Frontal cortex (tissue), 4 donors: Measurements from ENCODE around the gene LRRK1. TPM values are rescaled to one million over a fixed set of nuclear protein-coding genes. Genes with fewer than 3 reads are reported as not detected.
"Not testable (repeated sequence)": the region's sequence is repeated elsewhere in the genome, so short reads cannot be mapped to it uniquely, and the experiment has no call there.

Experiments used
- DNase-seq, 2 donors: peaks; one replicate each; pipeline ENCODE4 v3.0.0; 2012; ENCODE audit warnings: low spot score in 2 of 2
- FAIRE-seq: peaks from 2 replicates; lab custom pipeline; 2012; peaks lifted over from hg19 to GRCh38; lab: Jason Lieb, UNC
- total RNA-seq: library from RNA; depleted of rRNA; stranded (reverse); fragments of >200 nt; gene quantifications from one replicate; pipeline ENCODE4 v1.2.3, GENCODE V29; 2014
- donor health status: control.
- donor health status: control.
- donor health status: control.

LRRK1 gene
- total RNA-seq, 1 donor from 2014 or later = 0.82 TPM

DNA sequence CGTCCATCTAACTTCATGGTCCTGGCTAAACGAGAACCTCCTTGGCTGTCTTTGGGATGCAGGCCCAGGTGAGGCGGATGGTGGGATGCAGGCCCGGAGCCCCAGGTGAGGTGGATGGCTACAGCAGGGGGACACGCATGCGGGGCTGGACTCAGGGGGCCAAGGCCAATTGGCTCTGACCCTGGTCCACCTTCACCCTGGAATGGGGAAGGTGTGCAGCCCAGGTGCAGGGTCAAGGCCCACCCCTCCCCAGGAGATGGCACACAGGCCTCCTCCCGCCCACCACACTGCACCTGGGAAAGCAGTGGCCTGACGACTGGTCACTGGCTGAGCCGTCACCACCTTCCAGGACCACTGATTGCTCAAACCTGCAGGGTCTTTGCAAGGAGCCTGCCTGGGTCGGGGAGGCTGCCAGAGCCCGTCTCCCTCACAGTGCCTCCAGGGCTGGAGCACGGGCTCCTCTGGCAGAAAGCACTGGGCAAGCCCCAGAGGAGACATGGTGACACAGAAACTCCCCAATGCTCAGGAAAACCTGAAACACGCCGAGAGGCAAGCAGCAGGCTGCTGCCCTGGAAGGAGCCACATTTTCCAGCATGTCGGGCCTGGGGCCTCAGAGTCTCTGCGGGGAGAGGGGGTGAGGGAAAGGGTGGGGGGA lies 159.6 kb downstream of the LRRK1 start:
- FAIRE-seq (no peak), DNase-seq (no peak)

DNA sequence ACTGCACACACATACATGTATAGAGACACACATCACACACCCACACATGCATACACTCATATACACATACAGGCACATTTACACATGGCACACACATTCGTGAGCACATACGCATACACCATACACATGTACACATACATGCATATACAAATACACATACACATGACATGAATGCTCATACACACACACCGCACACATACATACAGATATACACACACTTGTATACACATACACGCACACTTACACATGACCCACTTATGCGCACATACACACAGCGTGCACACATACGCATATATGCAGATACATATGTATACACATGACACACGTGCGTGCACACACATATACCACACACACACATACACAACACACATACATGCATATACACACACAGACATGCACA lies 162.7 kb downstream of the LRRK1 start:
- DNase-seq (no peak), FAIRE-seq (no peak)

DNA sequence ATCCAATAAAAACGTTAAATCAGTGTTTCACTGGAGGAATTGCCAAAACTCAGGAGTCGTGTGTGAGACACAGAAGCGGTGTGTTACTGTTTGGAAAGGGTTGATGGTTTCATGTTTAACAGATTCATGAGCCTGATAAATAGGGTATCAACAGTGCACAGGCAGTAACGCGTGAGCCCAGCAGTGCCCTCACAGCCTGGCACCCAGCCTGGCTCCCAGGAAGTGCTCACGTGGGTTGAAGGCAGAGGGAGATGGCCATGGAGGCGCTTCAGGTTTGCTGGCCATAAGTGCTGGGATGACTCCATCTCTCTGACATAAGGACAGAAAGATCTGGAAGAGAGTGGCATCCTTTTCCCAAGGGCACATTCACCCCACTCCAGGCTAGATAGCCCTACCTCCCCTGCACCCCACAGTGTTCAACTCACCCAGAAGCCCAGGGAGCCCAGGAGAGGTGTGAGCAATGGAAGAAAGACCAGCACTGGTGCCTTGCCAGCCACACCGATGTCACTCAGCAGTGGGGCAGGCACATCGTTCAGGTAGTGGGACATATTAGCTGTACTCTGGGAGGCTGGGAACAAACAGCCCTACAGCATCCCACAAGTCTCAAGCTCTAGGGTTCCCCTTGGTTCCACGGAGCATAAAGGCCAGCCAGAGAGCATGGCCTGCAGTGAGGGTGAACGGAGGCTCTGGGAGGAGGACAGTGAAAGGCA lies 164.3 kb downstream of the LRRK1 start:
- FAIRE-seq = no peak
- DNase-seq = no peak

DNA sequence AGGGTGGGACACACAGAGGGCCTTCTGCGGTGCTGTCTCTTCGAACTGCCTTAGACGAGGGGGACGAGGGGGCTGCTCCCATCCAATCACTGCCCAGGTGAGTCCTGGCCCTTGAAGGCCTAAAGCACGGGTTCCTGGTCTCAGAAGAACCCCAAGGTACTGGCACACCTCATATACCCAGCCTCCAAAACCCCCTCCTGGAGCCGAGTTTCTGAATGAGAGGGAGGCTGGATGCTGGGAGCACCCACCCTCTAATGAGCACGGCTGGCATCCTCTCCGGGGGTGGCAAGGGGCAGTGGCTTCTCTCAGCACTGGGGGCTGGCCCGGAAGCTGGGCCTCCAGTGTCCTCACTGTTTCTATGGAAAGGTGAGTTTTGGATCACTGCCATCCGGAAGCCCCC lies 165.6 kb downstream of the LRRK1 start:
- no peak for FAIRE-seq

DNA sequence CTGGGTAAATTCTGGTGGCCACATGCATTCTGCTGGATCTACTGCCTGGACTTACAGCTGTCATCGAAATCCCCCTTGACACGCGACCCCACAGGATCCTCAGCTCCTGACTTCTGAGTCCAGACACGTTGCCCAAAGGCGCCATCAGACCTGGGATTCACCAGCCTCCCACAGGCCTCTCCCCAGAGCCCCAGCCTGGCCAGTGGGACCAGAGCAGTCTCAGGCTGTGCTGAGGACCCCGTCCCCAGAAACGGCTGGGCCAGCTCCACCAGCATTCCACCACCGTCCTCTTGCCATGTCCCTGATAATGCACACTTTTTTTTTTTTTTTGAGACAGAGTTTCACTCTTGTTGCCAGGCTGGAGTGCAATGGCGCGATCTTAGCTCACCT lies 166.1 kb downstream of the LRRK1 start:
- DNase-seq = no peak

More for the DNA sequence above, 165.6 kb downstream of the LRRK1 start:
- no peak for DNase-seq

DNA sequence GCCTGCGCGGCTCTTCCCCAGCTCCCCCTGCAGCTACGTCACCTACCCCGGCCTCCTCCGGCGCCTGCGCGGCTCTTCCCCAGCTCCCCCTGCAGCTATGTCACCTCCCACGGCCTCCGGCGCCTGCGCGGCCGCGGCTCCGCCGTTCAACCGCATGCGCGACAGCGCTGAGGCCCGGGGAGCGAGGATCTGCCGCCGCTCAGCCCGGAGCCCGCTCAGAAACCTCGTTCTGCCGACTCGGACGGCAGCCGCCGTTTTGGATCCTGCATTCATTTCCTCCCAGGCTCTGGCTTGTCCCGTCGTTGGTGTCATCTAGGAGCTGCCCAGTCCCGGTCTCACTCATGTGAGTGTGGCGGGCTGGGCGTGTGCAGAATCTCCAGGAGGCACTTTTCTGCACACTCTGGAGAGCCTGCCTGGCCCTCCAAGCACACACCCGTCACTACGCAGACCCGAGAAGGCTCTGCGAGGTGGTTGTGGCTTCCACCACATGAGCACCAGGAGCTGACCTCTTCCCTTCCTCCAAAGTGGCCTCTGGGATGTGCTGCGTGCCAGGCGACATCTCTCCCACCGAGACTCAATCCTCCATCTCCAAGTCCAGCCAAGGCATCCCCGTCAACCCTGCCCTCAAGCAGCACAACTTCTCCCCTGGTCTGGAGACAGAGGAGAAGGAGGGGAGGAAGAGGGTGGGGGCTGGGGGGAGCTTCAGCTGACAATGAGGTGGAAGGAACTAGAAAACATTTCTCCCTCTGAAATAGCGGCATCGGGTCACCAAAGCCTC lies 167.4 kb downstream of the LRRK1 start:
- DNase-seq (no peak), FAIRE-seq (no peak)

More for the DNA sequence above, 166.1 kb downstream of the LRRK1 start:
- FAIRE-seq = no peak

DNA sequence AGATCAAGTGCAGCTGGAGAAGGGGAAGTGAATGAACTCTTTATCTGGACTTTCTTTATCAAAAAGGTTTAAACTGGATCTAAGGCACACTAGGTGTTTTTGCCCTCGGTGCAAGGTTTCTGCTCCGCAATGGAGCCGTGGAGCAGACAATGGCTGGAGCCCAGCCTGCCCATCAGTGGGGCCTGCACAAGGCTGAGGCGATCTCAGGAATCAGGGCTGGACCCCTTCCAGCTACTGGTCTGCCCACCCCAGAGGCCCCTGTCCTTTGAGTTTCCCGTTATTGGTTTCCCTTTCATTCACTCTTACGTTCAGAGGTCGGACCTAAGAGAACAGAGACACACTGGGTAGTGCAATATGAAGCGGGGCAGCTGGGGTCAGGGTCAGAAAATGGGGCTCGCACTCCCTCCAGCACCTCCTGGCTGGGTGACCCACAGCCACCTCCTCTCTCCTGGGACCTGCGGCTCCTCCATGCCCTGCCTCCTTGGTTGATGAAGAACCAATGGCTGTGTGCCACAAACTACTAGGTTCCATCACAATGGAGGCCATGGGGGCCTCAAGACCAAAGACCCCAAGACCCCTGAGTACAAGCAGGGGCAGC lies 168.1 kb downstream of the LRRK1 start:
- FAIRE-seq (no peak), DNase-seq (no peak)

DNA sequence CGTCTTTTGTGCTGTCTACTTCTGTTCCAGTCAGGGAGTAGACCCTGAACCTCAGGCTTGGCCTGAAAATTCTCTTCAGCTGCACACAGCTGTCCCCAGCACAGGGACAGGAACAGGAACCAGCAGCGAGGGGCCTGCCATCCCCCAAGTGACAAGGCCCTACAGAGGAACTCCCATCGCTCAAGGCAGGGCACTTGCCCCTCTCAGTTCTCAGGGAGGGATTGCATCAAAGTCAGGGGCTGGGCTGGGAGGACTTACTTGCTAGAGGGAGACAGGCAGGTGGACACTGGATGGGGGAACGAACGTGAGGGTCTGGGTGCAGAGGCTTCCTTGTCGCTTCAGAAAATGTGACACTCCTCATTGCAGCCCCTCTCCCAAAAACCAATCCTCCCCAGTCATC lies 169.1 kb downstream of the LRRK1 start:
- FAIRE-seq = no peak
- no peak for DNase-seq

DNA sequence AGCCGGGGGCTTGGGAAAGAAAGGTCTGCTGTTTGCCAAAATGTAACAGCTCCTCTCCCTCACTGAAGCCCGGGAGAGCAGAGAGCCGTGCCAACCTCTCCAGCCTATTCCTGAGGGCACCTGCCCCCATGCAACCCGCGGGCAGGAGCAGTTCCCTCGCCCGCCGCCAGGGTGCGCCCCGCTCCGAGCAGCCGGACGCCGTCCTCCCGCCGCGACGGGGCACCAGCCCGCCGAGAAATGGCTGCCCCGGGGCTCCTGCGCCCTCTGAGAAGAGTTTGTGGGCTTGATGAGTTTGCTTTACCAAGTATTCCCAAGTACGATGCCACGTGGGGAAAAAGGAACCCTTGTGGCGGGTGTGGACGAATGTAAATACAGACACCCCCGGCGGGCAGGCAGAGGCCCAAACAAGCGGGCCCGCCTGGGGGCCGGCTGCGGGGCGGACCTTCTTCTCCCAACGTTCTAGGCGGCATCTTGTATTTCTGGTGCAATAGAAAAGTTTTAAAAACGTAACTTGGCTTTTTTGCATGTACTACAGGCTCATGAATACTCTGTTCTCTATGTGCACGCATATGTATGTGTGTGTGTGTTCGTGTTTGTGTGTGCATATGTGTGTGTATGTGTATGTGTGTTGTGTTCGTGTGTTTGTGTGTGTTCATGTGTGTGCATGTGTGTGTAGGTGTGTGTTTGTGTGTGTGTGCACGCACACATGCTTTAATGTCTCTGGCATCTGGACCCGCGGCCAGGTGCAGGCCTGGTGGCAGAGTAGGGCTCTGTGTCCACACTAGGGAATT lies 169.8 kb downstream of the LRRK1 start:
- FAIRE-seq (no peak), DNase-seq (peak; percentile 67 to 75)

DNA sequence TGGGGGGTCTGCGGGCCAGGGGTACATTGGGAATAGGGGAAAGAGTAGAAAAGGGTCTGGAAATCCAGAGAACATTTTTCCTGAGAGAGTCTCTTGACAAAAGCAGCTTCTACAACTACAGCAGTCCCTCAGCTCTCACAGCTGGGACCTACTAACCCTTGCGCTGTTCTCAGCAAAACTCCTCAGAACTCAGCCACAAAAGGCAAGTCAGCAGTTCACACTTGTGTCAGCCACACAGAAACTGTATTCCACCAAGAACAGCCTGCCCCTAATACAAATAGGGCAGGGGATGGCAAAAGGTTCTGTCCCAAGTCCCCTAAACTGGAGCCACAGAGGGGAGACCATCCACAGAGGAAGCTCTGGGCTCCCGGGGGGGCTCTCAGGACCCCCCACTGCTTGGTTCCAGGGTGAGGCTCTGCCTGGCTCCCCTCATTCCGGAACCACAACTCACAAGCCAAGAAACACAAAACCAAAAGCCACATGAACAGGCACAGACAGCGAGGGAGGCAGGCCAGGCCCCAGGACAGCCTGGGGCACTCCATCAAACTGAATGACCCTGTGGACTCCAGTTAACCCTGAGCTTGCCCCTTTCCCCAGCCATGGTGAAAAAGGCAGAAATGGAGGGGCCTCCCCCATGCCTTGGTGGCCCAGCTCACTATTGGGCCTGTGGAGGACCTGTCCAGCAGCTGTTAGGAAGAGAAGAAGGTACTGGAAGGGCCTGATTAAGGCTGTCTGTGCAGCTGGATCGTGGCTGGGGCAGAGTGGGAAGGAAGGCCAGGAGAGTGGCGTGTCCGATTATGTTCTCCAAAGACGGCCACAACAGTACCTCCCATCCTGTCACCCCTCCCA lies 170.6 kb downstream of the LRRK1 start:
- no peak for FAIRE-seq
- no peak for DNase-seq

DNA sequence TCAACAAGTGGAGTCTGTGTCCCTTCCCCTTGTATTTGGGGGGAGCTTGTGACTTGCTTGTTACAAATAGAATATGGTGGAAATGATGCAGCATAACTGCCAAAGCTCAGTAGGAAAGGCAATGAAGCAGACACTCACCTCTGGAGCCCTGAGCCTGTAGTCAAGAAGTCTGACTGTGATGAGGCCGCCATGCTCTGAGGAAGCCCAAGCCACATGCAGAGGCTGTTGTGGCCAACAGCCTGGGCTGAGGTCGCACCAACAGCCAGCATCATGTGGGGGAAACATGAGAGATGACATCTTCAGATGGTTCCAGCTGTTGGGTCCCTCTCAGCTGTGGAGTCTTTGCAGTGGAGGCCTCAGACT lies 171.3 kb downstream of the LRRK1 start:
- no peak for FAIRE-seq
- no peak for DNase-seq

DNA sequence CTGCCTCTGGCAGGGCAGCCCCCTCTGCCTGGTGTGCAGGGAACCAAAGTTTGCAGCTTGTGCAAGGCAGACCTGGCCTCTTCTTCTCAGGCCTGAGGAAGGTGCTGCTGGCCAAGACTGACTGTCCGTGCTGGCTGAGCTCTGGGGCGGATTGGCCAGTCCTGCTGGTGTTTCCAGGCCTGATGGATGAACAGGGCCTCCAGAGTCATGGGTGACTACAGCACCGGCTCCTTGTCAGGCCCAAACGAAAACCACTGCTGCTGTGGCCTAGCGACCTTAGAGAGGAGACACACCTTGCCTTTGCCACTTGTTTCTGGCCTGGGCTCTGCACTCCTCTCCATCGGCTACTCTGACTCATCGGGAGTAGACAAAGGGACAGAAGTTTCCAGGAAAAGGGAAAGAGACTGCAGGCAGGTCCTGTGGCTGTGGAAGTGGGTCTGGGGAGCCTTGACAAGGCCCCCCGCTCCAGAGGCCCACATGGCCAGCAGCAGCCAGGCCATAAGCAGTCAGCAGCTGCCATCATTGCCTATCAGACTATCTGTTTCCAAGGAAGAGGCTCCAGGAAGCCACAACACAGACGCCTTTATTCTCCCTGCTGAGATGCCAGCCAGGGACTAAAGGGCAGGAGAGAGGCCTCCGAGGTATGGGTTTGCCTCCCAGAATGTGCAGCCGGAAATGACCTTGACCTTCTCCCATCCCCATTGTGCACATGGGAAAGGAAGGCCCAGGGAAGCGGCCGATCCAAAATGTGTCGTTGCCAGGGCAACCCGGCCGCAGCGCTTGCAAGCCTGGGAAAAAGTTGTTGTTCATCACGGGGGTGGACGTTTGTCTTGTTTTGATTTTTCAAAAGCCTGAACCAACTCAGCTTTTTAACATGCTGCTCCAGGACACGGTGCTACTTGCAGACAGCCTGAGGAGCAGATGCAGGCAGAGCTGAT lies 172.2 kb downstream of the LRRK1 start:
- DNase-seq = peak in 1 of 2 donors; percentile 35
- no peak for FAIRE-seq

DNA sequence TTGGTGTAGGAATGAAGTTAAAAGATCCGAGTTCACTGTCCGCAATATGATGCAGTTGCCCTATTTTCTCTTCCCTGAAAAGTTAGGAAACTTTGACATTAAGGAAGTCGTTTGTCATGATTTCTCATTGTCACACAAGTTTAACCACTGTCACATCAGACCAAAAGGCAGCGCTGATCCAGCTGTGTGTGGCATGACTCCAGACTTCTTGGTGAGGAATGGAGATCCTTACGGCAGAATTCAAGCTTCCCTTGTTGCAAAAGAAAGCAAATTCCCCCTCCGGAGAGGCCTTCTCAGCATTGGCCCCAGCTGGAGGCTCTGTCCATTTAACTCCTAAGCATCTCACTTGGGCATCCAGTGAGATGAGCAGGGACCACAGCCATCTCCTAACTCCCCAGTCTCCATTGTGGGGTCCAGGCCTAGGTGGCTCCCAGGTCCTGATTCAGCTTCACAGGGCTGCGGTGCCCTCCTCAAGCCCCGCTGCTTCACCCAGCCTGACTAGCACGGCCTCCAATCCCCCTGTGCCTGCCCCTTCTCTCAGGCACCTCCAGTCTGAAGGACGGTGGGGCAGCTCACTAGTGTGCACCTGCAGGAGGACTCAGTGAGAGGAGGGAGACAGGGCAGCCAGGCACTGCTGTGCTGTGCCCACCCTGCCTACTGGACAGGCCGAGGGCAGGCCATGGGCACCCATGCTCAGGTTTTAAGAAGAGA lies 173.2 kb downstream of the LRRK1 start:
- no peak for DNase-seq

DNA sequence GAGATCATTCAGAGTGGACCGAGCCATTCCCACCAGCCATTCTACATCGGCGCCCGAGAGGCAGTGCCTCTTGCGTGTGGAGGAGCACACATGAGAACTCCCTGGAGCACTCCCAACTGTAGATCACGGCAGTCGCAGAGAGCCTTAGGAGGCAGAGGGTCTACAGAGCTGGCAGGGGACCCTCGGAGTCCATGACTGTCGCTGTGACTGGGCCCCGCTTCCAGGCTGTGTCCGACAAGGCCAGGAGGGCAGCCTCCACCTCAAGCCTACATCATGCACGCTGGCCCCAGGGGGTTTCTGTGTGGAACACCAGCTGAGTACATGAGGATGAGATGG lies 173.7 kb downstream of the LRRK1 start:
- DNase-seq (no peak), FAIRE-seq (no peak)

More for the DNA sequence above, 173.2 kb downstream of the LRRK1 start:
- no peak for FAIRE-seq

DNA sequence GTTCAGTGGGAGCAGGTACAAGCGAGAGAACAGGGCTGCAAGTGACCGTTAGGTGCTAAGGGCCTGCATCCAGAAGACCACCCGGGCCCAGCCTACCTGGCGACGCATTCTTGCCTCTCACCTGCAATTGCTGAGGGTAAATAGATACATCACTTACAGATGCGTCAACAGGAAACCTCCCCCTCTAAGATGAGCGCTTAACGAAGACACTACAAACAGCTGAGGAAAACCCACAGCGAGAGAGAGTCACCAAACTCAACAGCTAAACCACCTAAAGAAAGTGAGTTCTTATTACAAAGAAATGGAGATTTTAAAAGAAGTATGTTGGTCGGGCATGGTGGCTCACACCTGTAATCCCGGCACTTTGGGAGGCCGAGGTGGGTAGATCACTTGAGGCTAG lies 174.8 kb downstream of the LRRK1 start:
- no peak for DNase-seq
- FAIRE-seq = no peak

DNA sequence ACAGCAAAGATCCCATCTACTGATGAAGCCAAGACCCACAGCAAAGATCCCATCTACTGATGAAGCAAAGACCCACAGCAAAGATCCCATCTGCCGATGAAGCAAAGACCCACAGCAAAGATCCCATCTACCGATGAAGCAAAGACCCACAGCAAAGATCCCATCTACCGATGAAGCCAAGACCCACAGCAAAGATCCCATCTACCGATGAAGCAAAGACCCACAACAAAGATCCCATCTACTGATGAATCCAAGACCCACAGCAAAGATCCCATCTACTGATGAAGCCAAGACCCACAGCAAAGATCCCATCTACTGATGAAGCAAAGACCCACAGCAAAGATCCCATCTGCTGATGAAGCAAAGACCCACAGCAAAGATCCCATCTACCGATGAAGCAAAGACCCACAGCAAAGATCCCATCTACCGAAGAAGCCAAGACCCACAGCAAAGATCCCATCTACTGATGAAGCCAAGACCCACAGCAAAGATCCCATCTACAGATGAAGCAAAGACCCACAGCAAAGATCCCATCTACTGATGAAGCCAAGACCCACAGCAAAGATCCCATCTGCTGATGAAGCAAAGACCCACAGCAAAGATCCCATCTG lies 176.7 kb downstream of the LRRK1 start:
- FAIRE-seq, DNase-seq: not testable (repeated sequence)

DNA sequence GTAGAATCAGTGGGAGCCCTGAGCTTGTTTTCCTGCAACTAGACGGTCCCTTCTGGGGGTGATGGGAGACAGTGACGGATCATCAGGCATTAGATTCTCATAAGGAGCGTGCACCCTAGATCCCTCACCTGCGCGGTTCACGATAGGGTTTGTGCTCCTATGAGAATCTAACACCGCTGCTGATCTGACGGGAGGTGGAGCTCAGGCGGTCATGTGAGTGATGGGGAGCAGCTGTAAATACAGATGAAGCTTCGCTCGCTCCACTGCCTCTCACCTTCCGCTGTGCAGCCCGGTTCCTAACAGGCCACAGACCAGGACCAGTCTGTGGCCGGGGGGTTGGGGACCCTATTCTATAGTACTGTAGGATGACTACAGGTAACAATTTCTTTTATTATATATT lies 178.0 kb downstream of the LRRK1 start:
- DNase-seq = no peak
- no peak for FAIRE-seq
